DMS 273 (cell line): ENCODE results near the gene BTBD10.

Experiments used
- DNase-seq: peaks from one replicate; lab custom pipeline; 2025; ENCODE audit not compliant: unreplicated experiment; lab: John Stamatoyannopoulos, UW

The BTBD10 gene

DNA sequence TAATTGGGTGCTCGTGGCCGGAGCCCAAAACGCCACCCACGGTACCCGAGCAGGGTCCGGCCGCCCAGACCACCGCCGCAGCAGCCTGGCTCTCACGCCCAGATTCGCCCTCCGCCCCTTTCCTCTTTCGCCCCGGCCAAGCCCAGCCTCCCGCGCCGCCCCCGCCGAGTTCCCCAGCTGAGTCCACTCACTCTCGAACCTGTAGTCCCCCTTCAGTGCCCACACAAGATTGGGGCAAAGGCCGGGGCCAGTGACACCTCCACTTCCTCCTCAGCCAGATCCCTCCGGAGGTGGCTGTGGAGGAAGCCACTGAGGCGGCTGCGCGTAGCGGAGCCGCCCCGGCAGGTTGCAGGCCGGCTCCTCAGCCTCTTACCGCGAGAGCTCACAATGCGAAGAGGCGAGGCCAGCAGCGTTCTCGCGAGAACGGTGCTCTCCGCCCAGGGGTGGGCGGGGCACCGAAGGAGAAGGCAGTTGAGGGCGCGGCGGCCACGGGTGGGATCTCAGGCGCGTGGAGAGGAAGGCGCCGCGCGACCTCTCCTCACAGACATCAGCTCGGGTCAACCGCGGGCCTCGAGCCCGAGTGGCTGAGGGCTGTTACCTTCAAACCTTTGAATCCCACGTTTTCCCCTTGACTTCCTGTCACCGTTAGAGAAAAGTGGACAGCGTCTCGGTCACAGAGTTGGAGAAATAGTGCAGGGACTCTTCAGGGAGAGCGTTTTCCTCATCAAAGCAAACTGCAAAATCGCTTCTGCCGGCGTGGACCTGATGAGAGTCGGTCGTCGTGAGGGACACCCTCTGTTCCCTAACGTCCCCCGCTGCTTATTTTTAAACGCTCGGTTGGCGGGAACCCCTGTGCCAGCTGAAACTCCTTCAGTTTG, at the start of gene BTBD10:
Gene BTBD10, minus strand, starts transcription at position 322 of the 878 bp plus-strand sequence. CDS start 18,098 bp downstream, outside the sequence.
- peak; percentile 96 for DNase-seq

DNA sequence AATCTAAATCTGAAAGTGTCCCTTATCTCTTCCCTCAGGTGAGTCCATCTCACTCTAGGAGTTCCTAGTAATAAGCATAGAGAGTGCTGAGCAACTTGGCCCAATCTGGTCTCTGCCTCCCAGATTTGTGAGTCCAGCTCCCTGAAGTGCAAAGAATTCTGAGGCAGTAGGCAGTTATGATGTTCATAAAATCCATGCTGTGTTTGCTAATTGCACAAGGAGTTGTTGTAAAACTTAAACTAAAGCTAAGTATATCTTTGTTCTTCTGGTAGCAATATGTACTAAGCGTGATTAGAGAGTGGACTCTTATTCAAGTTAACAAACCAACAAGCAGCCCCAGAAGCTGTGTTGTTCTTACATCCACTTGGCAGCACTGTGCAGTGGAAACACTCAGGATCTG, 40.4 kb upstream of the BTBD10 start:
- no peak for DNase-seq

DNA sequence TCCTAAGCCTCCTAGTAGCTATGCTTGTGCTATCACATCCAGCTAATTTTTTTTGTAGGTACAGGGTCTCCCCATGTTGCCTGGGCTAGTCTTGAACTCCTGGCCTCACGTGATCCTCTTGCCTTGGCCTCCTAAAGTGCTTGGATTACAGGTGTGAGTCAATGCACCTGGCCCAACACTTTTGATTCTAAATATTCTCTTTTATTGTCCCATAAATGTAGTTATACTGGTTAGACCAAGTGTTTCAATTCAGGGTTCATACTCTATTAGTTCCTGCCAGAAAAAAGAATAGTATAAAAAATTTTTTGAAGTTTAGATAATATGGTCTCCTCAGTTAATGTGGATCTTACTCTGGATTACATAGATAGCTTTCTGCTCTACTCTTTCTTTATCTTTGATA, 39.5 kb upstream of the BTBD10 start:
- DNase-seq: no peak

DNA sequence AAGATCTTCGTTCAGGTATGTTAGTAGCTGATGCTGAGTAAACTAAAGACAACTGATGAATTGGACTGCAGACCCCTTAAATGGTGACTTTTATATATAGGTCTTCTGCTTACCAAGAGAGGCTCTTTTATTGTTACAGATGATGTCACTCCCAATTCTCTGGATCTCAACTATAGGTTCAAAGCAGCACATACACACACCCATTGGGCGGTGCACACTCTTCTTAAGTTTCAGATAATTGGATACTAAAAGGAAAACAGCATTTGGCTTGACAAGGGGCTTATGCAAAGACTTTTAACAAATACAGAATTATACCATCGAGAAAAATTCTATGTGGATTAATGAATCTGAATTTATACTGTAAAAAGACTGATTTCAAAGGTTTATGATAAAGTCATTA, 32.9 kb upstream of the BTBD10 start, which contains the start of gene PTH:
Gene PTH, minus strand, starts transcription at position 69 of the 400 bp plus-strand sequence. CDS start 3,142 bp downstream, outside the sequence.
- peak; percentile 1 for DNase-seq

DNA sequence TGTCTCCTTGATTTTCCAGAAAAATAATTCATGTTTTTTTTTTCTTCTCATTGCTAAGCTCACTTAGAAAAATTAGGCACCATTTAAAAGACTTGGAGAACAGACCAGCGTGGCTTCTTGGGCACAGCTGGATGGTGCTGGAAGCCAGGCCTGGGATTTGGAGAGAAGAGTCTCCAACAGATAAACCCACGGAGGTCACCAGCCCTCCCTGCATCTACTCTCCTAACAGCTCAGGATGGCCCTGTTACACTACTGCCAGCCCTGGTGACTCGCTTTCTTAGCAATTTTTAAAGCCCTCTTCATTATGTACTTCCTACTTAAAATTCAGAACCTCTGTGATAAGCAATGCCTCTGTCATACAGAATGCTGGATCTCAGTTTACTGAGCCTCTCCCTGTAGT, 31.0 kb upstream of the BTBD10 start:
- DNase-seq: no peak

DNA sequence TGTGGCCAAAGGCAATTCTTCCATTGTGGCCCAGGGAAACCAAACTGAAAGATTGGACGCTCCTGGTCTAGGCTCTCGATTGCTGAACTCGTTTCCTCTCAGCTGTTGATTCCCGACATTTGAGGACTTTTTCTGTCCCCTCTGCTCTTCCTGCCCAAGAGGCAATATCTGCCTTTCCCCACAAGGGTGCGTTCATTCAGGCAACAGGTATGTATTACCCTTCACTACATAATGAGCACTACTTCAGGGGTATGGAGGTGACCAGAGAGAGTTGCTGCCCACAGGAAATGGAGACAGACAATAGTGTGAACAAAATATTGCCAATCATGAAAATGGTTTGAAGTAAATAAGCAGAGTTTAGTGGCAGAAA, 24.6 kb upstream of the BTBD10 start:
- DNase-seq: peak; percentile 3

DNA sequence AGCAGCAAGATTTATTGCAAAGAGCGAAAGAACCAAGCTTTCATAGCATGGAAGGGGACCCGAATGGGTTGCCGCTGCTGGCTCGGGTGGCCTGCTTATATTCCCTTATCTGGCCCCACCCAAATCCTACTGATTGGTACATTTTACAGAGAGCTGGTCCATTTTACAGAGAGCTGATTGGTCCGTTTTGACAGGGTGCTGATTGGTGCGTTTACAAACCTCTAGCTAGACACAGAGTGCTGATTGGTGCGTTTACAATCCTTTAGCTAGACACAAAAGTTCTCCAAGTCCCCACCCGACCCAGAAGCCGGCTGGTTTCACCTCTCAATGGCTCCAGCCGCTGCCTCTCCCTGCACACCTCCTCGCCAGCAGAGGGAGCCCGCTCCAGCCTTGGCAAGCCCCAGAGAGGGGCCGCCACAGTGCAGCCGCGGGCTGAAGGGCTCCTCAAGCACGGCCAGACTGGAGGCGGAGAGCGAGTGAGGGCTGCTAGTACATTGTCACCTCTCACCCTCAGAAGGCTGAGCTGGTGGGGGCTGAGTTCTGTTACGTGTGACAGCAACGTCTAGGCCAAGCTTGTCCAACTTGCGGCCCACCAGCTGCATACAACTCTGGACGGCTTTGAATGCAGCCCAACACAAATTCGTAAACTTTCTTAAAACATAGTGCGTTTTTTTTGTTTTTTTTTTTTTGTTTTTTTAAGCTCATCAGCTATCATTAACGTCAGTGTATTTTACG, 24.1 kb upstream of the BTBD10 start:
- DNase-seq: no peak

DNA sequence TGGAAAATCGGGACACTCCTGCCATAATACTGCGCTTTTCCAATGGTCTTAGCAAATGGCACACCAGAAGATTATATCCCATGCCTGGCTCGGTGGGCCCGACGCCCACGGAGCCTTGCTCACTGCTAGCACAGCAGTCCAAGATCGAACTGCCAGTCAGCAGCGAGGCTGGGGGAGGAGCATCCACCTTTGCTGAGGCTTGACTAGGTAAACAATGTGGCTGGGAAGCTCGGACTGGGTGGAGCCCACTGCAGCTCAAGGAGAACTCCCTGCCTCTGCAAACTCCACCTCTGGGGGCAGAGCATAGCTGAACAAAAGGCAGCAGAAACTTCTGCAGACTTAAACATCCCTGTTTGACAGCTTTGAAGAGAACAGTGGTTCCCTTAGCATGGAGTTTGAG, 17.2 kb upstream of the BTBD10 start:
- DNase-seq: no peak

DNA sequence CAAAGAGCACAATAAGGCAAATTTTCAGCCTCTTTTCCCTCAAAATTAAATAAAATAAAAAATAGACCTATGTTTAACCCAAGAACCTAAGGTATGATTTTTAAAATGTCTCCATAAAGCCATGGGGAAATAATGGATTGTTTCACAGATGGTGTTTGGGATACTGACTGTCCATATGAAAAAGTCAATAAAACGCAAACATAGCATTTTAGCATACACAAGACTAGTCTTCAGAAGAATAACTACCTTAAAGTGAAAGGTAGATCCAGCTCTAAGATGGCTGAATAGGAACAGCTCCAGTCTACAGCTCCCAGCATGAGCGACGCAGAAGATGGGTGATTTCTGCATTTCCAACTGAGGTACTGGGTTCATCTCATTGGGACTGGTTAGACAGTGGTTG, 16.7 kb upstream of the BTBD10 start:
- no peak for DNase-seq

DNA sequence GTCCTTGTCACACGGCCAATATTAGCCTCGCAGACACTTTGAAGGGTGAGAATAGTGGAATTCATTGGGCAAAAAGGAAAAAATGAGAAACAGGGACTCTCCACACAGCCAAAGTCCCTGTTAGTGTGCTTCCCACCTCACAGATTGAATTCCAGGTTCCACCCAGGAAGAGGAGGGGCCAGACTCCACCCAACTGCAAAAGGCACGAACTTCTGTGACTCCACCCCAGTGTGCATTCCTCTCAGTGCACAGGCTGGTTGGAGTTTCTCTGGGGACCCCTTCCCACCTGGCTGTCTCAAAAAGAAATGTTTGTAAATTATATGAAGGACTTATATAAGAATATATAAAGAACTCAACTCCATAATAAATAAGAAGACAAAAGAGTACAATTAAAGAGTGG, 12.1 kb upstream of the BTBD10 start:
- DNase-seq: no peak

DNA sequence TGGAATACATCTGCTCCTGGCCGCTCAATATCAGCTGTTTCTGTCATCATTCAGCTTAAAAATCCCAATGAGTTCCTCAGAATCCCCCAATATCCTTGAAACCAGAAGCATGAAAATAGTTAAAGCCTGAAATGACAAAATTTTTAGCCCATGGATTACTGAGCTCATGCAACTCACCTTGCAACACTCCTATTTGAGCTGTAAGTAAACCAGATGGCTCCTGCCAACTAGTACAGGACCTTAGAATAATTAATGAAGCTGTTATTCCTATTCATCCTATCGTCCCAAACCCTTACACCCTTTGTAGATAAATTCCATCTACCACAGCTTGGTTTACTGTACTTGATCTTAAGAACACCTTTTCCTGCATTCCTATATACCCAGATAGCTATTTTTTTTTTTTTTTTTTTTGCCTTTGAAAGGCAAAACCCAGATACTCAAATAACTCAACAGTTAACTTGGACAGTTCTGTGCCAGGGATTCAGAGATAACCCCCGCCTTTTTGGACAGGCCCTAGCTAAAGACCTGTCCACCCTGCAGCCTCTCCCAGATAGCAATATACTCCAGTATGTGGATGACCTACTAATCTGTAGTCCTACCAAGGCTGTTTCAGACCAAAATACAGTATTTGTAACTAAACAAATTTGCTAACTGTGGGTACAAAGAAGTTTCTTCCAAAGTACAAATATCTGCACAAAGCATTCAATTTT, 10.1 kb upstream of the BTBD10 start:
- no peak for DNase-seq

DNA sequence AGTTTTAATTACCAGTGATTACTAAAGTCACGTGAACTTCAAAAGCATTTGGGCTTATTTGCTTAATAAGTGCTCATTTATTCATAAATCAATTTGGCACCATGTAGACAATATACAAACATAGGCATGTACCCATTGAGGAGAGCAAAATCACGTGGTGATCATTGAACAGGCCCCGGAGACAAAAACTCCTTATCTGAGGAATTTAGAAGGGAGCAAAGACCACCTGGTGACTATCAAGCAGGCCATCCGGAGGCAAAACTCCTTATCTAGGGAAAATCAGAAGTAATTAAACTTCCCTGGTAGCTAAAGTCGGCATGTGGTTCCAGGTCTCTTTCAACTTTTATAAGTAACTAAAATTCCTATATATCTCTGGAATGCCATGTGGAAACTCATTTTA, 5.7 kb upstream of the BTBD10 start:
- DNase-seq: no peak

DNA sequence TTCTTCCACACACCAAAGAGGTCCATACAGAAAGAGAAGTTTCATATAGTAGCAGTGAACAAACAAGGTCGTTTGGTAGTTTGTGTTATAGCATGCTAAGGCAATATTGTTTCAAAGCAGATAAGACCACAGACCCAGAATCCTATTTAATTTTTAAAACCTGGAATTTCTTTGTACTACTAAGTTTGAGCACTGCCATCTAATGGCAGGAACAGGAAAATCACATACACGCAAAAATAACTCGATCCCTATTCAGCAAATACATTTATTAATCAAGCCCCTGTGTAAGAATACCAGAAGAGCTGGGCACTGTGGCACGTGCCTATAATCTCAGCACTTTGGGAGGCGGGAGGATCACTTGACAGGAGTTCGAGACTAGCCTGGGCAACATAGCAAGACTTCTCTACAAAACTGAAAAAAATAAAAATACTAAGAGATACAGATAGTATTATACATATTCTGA, 2.9 kb upstream of the BTBD10 start:
- DNase-seq: peak; percentile 56

DNA sequence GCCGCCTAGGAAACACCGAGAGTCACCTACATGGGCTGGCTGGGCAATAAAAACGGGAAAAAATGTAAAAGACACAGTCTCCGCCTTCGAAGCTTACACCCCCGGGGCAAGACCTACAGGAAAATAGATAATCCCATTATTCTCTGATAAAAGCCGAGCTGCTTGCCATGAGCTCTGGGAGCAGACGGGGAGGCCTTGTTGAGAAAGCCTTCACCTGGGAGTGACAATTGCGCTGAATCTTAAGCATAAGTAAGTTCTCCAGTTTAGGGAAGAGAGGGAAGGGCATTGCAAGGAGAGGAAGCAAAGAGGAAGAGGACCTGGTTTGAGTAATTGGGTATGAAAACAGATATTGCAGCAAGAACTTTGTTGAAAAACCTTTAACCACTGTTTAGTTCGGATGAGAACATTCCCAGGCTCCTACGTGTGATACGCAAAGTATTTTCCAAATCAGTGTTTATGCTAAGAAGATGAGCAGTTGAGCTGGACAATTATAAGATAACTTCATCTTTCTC, 813 bp upstream of the BTBD10 start:
- no peak for DNase-seq

DNA sequence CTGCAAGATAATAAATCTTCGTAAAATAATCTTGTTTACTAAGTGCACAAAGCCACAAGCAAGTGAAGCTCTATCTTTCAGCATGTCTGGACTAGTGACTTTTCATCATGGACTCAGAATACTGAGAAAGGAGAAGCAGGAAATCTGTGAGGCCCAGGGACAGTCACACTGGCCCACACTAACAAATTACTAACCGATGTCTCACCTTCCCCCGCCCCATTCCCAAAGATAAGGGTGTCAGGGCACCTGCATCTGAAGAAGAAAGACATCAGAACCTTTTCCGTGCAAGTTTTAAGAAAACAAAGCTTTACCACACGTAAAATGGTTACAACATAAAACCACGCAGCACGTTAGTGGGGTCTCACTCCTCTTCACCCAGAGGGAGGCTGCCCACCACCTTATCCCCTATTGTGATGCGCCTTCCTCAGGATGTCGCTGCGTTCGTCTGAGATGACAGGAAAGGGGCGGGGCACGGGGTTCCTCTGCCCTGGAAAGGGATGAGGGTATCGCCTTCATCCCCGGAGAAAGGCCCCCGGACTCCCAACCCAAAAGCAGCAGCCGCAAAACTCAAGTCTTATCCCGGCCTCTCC, 616 bp downstream of the BTBD10 start:
- peak; percentile 60 for DNase-seq

DNA sequence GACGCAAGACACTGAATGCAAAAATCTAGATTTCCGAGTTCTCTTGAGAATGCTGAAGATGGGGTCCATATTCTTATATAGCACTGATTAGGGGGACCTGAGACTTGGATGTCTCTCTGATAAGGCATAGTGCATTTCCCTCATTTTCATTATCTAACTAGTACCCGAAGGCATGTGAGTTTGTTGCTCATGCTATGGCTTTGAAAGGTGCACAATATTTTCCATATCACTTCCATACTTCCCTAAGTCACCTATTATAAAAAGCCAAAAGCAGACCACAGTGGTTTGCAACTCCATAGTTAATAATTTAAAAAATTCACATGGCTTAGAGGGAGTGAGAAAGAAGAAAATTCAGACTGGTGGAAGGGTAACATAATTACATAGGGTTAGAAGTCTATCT, 1.7 kb downstream of the BTBD10 start:
- no peak for DNase-seq

DNA sequence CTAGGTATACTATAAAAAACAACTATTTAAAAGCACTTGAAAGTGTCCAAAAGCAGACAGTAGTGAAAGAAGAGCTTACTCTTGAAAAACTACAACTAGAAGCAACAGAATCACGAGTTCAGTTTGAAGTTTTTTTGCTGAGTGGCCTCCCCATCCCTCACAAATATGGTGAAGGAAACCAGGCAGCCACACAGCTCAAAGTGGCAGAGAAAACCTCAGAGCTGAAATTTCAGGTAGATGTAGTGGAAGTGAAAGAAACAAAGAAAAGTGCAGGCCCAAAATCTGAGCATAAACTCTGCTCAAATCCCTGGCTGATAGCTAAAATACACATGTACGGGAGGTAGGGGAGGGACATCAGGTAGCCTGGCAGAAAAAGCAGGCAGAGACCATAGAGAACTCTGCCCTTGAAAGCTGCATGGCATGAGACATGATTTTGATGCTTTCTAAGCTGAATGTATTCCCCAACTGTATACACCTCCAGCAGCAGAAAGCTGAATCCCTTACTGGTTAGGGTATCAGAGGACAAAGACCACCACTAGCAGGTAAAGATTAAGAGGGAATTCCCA, 12.1 kb downstream of the BTBD10 start:
- DNase-seq: no peak

DNA sequence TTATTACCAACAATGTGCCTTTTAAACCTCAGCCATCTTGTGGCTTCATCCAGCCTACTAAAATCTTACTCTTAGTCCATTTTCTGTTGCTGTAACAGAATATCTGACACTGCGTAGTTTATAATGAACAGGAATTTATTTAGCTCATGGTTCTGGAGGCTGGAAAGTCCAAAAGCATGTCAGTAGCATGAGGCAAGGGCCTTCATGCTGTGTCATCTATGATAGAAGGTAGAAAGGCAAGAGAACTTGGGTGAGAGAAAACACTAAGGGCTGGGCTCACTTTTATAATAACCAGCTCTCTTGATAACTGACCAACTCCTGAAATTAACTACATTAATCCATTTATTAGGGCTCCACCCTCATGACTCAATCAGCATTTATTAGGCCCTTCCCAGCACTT, 13.5 kb downstream of the BTBD10 start:
- DNase-seq: no peak

DNA sequence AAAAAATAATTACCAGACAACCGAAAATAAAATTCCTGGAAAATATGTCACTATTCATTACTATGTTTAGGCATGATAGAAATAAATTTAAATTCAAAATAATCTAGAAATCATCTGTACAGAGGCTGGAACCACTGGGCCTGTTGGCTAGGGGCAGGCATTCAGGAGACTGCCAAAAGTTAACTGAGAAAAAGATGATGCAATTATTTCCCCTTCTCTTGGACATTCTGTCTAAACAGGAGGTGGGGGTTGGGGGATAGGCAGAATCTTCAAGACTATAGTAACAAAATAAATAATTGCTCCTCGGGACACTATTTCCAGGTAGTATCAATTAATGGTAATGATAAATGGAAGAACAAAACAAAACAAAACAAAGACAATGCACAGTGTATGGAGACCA, 14.1 kb downstream of the BTBD10 start:
- no peak for DNase-seq

DNA sequence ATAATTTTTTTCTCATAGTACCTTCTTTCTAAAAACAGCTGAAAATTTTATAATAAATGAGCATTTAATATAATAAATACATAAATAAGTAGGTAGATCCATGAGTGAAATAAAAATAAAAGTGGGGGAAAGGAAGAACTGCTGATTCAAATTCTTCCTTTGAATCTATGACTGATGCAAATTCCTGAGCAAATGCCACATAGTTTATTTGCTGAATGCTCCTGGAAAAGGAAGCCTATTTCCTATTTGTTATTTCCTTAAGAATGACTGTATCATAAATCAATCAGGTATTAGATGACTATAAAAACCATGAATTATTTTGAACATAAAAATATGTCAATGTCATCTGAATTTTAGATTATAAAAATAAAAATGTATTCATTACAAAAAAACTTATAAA, 16.6 kb downstream of the BTBD10 start:
- DNase-seq: no peak

DNA sequence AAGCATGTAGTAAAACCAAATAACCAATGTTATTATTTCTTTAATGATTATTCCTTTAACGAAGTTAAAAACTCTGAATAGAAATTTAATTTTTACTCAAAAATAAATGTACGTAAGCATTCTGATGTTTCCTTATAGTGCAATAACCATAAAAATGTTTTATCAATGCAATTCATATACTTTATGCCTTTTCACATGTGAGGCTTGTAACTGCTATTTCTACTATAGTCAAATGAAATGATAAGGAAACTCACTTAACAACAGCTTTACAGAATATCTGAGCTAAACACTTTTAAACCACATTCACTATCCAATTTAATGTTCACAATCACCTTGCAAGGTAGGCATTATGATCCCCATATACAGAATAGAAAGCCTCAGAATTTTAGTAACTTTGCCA, 17.4 kb downstream of the BTBD10 start:
- DNase-seq: no peak
